Vagina (tissue), 2 donors: ENCODE results near the gene EFNA1.

Experiments used
- POLR2A ChIP-seq, 2 donors: fragments of 450-650 bp; IDR thresholded peaks; one replicate each; pipeline ENCODE4 v1.6.1; 2017; ENCODE audit warnings: antibody characterized with exemption in 2 of 2, mild to moderate bottlenecking in 2 of 2, moderate library complexity in 2 of 2
- POLR2AphosphoS5 ChIP-seq, 2 donors: sonication (generic); formaldehyde crosslinking; IDR thresholded peaks; one replicate each; pipeline ENCODE4 v1.9.0; 2017; ENCODE audit warnings: antibody characterized with exemption in 2 of 2, mild to moderate bottlenecking in 2 of 2, low read depth in 1 of 2; ENCODE audit not compliant: insufficient read depth in 1 of 2
- TF ChIP-seq, protein P1 (sequence below), 3 experiments: fragments of 450-650 bp in 2 of 3; fragments of 200-600 bp in 1 of 3; sonication (generic) in 1 of 3; IDR thresholded peaks; one replicate each; pipeline ENCODE4 v1.5.1; 2017 to 2019; ENCODE audit warnings: antibody characterized with exemption in 3 of 3, mild to moderate bottlenecking in 2 of 3, moderate library complexity in 2 of 3

DNA sequence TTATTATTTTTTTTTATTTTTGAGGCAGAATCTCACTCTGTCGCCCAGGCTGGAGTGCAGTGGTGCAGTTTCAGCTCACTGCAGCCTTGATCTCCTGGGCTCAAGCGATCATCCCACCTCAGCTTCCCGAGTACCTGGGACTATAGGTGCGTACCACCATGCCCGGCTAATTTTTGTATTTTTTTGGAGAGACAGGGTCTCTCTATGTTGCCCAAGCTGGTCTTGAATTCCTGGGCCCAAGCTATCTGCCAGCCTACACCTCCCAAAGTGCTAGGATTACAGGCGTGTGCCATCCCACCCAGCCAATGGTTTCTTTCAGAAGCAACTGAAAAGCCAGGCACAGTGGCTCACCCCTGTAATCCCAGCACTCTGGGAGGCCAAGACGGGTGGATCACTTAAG lies 43.1 kb downstream of the EFNA1 start:
- TF ChIP-seq, protein P1, sequence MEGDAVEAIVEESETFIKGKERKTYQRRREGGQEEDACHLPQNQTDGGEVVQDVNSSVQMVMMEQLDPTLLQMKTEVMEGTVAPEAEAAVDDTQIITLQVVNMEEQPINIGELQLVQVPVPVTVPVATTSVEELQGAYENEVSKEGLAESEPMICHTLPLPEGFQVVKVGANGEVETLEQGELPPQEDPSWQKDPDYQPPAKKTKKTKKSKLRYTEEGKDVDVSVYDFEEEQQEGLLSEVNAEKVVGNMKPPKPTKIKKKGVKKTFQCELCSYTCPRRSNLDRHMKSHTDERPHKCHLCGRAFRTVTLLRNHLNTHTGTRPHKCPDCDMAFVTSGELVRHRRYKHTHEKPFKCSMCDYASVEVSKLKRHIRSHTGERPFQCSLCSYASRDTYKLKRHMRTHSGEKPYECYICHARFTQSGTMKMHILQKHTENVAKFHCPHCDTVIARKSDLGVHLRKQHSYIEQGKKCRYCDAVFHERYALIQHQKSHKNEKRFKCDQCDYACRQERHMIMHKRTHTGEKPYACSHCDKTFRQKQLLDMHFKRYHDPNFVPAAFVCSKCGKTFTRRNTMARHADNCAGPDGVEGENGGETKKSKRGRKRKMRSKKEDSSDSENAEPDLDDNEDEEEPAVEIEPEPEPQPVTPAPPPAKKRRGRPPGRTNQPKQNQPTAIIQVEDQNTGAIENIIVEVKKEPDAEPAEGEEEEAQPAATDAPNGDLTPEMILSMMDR (IDR thresholded peaks at IDR 0.05), result no peak
- no peak for TF ChIP-seq POLR2AphosphoS5 (IDR thresholded peaks at IDR 0.05; ENCODE audit: insufficient read depth in 1 of 2, low read depth in 1 of 2)
- TF ChIP-seq POLR2A (IDR thresholded peaks at IDR 0.05), result no peak
